ENCODE measurements around the gene TSEN15.

DNA sequence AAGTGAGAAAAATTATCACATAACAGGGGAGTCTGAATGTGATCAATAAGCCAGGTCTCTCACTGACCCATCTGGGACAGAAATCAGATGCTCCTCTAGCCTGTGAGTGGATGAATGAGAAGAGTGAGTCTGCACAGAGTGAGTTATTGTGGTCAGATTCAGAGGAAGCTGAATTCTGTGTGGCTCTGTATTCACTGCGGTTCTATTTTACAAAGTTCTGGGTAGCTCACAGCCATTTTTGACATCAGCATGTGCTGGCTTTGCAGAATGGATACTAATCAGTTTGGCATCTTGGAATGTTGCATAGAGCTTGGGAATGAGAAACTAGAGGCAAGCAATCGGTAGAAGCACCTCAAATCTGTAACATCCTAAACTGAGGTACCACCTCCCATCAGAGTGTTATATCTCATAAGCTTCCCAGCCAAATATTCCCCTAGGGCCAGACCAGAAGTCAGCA is 17.8 kb upstream of the TSEN15 start:
- TF ChIP-seq CBFB (CRISPR knock-in tag; IDR thresholded peaks at IDR 0.05) = no peak
- no peak for TF ChIP-seq BRCA1 (CRISPR knock-in tag; IDR thresholded peaks at IDR 0.05)
- TF ChIP-seq HMG20A (CRISPR knock-in tag; IDR thresholded peaks at IDR 0.05; ENCODE audit: borderline replicate concordance) = no peak
- TF ChIP-seq HOXA9 (CRISPR knock-in tag; IDR thresholded peaks at IDR 0.05; ENCODE audit: borderline replicate concordance) = no peak
- TF ChIP-seq RAD21 (CRISPR knock-in tag; IDR thresholded peaks at IDR 0.05) = no peak
- TF ChIP-seq KAT7 (CRISPR knock-in tag; IDR thresholded peaks at IDR 0.05; ENCODE audit: borderline replicate concordance) = no peak
- TF ChIP-seq, protein P1, sequence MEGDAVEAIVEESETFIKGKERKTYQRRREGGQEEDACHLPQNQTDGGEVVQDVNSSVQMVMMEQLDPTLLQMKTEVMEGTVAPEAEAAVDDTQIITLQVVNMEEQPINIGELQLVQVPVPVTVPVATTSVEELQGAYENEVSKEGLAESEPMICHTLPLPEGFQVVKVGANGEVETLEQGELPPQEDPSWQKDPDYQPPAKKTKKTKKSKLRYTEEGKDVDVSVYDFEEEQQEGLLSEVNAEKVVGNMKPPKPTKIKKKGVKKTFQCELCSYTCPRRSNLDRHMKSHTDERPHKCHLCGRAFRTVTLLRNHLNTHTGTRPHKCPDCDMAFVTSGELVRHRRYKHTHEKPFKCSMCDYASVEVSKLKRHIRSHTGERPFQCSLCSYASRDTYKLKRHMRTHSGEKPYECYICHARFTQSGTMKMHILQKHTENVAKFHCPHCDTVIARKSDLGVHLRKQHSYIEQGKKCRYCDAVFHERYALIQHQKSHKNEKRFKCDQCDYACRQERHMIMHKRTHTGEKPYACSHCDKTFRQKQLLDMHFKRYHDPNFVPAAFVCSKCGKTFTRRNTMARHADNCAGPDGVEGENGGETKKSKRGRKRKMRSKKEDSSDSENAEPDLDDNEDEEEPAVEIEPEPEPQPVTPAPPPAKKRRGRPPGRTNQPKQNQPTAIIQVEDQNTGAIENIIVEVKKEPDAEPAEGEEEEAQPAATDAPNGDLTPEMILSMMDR (CRISPR knock-in tag; IDR thresholded peaks at IDR 0.05) = no peak
- no peak for TF ChIP-seq ZNF138 (CRISPR knock-in tag; IDR thresholded peaks at IDR 0.05; ENCODE audit: low read depth)
- no peak for TF ChIP-seq ZNF143 (CRISPR knock-in tag; IDR thresholded peaks at IDR 0.05)
- TF ChIP-seq EP300 (IDR thresholded peaks at IDR 0.05; ENCODE audit: low read depth in 2 of 2, low read length in 2 of 2) = no peak
- no peak for TF ChIP-seq EP300 (CRISPR knock-in tag; IDR thresholded peaks at IDR 0.05; ENCODE audit: borderline replicate concordance)
- no peak for TF ChIP-seq MTF2 (CRISPR knock-in tag; IDR thresholded peaks at IDR 0.05; ENCODE audit: borderline replicate concordance)

Data from HepG2 (cell line).